ENCODE data around the gene GPC5. TPM values are rescaled to one million over a fixed set of nuclear protein-coding genes. Genes with fewer than 3 reads are reported as not detected.

The GPC5 gene
- total RNA-seq, 1 donor from 2014 or later, result 0.07 TPM

DNA sequence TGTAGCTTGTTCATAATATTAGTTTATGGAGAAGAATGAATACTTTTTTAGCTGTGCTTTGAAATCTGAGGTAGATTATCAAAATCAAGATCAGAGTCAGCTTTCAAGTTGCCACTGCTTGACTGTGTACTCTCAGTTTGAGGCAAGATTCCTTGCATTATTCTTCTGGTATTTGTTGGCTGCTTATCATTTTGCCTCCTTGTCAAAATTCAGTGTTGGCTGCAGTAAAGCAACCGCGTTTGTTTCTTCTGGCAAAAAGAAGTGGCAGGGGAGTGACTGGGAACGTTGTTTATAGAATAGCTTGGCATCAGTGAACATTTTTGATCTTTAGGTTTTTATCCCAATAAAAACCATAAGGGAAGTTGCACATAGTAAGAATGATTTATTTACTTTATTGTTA is 1408.9 kb downstream of the GPC5 start:
- H3K9me3 ChIP-seq (ENCODE audit: low read depth), result no peaks in the 10 kb centered on the region
- no peak overlapping the region for H3K4me3 ChIP-seq
- Mint-ChIP-seq H3K27ac (no peak overlapping the region), H3K27me3 (ENCODE audit: insufficient read depth, low read depth) (no peaks in the 10 kb centered on the region), H3K4me3 (no peak overlapping the region), H3K4me1 (no peaks in the 10 kb centered on the region), H3K36me3 (no peaks in the 10 kb centered on the region), H3K9me3 (no peaks in the 10 kb centered on the region)
- no peak overlapping the region for H3K9ac ChIP-seq
- H2AFZ ChIP-seq (replicated peaks), result no peak overlapping the region
- H3K4me1 ChIP-seq, result no peaks in the 10 kb centered on the region
- no peaks in the 10 kb centered on the region for H4K20me1 ChIP-seq (ENCODE audit: low read depth)
- no peaks in the 10 kb centered on the region for H3K27me3 ChIP-seq
- no peak overlapping the region for H3K27ac ChIP-seq
- no peaks in the 10 kb centered on the region for H3F3A ChIP-seq (ENCODE audit: low read depth)
- no peak for TF ChIP-seq EZH2phosphoT487 (IDR thresholded peaks at IDR 0.05)
- TF ChIP-seq EZH2 (IDR thresholded peaks at IDR 0.05), result no peak
- H3K4me2 ChIP-seq, result no peak overlapping the region
- H3K79me2 ChIP-seq (ENCODE audit: low read depth), result no peaks in the 10 kb centered on the region
- DNase-seq (ENCODE audit: low spot score), result no peak
- no peaks in the 10 kb centered on the region for H3K36me3 ChIP-seq

DNA sequence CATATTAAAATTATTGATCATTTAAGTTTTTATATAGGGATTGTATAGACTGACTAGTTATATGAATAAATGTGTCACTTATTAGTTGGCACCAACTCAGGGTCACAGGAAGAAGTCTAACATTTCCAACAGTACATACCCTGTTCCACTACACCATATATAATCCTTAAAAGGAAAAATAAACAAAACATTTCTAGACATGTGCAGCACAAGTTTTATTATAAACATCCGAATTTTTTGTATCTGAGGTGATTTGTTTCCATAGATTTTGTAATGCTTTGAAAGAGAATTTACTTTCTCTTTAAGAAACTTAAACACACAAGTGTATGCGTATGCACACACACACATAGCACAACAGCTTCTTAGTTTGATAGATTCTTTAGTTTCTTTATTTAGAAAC is 1409.5 kb downstream of the GPC5 start:
- H3K36me3 ChIP-seq, result no peaks in the 10 kb centered on the region
- H3K79me2 ChIP-seq (ENCODE audit: low read depth), result no peaks in the 10 kb centered on the region
- H3K9me3 ChIP-seq (ENCODE audit: low read depth), result no peaks in the 10 kb centered on the region
- H3K4me3 ChIP-seq, result no peak overlapping the region
- H3K27me3 ChIP-seq, result no peaks in the 10 kb centered on the region
- Mint-ChIP-seq H3K4me1 (no peaks in the 10 kb centered on the region), H3K4me3 (no peak overlapping the region), H3K36me3 (no peaks in the 10 kb centered on the region), H3K27ac (no peak overlapping the region), H3K9me3 (no peaks in the 10 kb centered on the region), H3K27me3 (ENCODE audit: insufficient read depth, low read depth) (no peaks in the 10 kb centered on the region)
- H3K27ac ChIP-seq, result no peak overlapping the region
- no peaks in the 10 kb centered on the region for H3F3A ChIP-seq (ENCODE audit: low read depth)
- no peak for DNase-seq (ENCODE audit: low spot score)
- H3K4me2 ChIP-seq, result no peak overlapping the region
- H2AFZ ChIP-seq (replicated peaks), result no peak overlapping the region
- H4K20me1 ChIP-seq (ENCODE audit: low read depth), result no peaks in the 10 kb centered on the region
- H3K9ac ChIP-seq, result no peak overlapping the region
- H3K4me1 ChIP-seq, result no peaks in the 10 kb centered on the region
- TF ChIP-seq EZH2 (IDR thresholded peaks at IDR 0.05), result no peak
- TF ChIP-seq CTCF (IDR thresholded peaks at IDR 0.05), result no peak
- no peak for TF ChIP-seq EZH2phosphoT487 (IDR thresholded peaks at IDR 0.05)

- no peak for DNase-seq (ENCODE audit: low spot score)
- Histone ChIP-seq H3K36me3 (no peaks in the 10 kb centered on the region), H4K20me1 (ENCODE audit: low read depth) (no peaks in the 10 kb centered on the region), H3K79me2 (ENCODE audit: low read depth) (no peaks in the 10 kb centered on the region), H2AFZ (replicated peaks) (no peak overlapping the region), H3K4me2 (no peak overlapping the region), H3K9me3 (ENCODE audit: low read depth) (no peaks in the 10 kb centered on the region), H3K9ac (no peak overlapping the region), H3K4me3 (no peak overlapping the region), H3K27ac (no peak overlapping the region), H3K27me3 (no peaks in the 10 kb centered on the region), H3F3A (ENCODE audit: low read depth) (no peaks in the 10 kb centered on the region), H3K4me1 (no peaks in the 10 kb centered on the region)
- H3K27me3 Mint-ChIP-seq (ENCODE audit: insufficient read depth, low read depth), result no peaks in the 10 kb centered on the region
- H3K27ac Mint-ChIP-seq, result no peak overlapping the region
- no peak overlapping the region for H3K4me3 Mint-ChIP-seq
- no peaks in the 10 kb centered on the region for H3K9me3 Mint-ChIP-seq
- H3K4me1 Mint-ChIP-seq, result no peaks in the 10 kb centered on the region
- no peak for TF ChIP-seq CTCF (IDR thresholded peaks at IDR 0.05)
- H3K36me3 Mint-ChIP-seq, result no peaks in the 10 kb centered on the region
Observed at GRCh38 chr13:92821324-92821723, 1422.9 kb downstream of the GPC5 start.

DNA sequence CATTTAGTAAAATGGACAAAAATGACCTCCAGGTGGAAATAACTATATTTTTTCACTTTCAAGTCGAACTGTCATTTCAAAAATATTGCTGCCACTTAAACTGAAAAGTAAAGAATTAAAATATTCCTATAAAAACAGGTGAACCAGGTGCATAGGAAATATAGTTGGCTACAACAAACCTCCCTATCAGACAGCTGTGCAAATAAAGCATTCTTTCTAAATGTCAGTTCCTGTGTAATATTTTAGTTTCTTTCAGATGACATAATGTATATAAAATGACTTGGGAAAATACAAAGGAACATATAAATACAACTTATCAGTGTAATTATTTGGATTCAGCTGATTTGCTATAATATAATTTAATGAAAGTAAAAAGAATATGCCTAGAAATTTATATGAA is 1424.6 kb downstream of the GPC5 start:
- H3F3A ChIP-seq (ENCODE audit: low read depth), result no peaks in the 10 kb centered on the region
- H3K4me3 Mint-ChIP-seq, result no peak overlapping the region
- TF ChIP-seq CTCF (IDR thresholded peaks at IDR 0.05) (no peak), EZH2phosphoT487 (IDR thresholded peaks at IDR 0.05) (no peak), EZH2 (IDR thresholded peaks at IDR 0.05) (no peak)
- H3K9me3 ChIP-seq (ENCODE audit: low read depth), result no peaks in the 10 kb centered on the region
- H2AFZ ChIP-seq (replicated peaks), result no peak overlapping the region
- no peaks in the 10 kb centered on the region for H3K79me2 ChIP-seq (ENCODE audit: low read depth)
- no peaks in the 10 kb centered on the region for H3K27me3 ChIP-seq
- no peak overlapping the region for H3K4me2 ChIP-seq
- H3K4me1 ChIP-seq, result no peaks in the 10 kb centered on the region
- H3K4me1 Mint-ChIP-seq, result no peaks in the 10 kb centered on the region
- no peaks in the 10 kb centered on the region for H3K9me3 Mint-ChIP-seq
- DNase-seq (ENCODE audit: low spot score), result no peak
- no peaks in the 10 kb centered on the region for H3K36me3 ChIP-seq
- no peaks in the 10 kb centered on the region for H3K27me3 Mint-ChIP-seq (ENCODE audit: insufficient read depth, low read depth)
- H3K9ac ChIP-seq, result no peak overlapping the region
- no peaks in the 10 kb centered on the region for H4K20me1 ChIP-seq (ENCODE audit: low read depth)
- no peaks in the 10 kb centered on the region for H3K36me3 Mint-ChIP-seq
- no peak overlapping the region for H3K27ac ChIP-seq
- H3K4me3 ChIP-seq, result no peak overlapping the region
- no peak overlapping the region for H3K27ac Mint-ChIP-seq
